PC-3 (cell line): ENCODE results near the gene NME4.

Source experiments
- CTCF ChIP-seq: fragments of 300-600 bp; sonication (generic); conservative IDR thresholded peaks from 2 replicates; pipeline ENCODE4 v1.5.1; 2017; ENCODE audit warnings: antibody characterized with exemption, low read depth, mild to moderate bottlenecking, low read length
- EZH2 ChIP-seq: fragments of 300-600 bp; sonication (generic); IDR thresholded peaks from one replicate; pipeline ENCODE4 v1.6.1; 2017; ENCODE audit warnings: antibody characterized with exemption, mild to moderate bottlenecking, low read length; ENCODE audit not compliant: unreplicated experiment

DNA sequence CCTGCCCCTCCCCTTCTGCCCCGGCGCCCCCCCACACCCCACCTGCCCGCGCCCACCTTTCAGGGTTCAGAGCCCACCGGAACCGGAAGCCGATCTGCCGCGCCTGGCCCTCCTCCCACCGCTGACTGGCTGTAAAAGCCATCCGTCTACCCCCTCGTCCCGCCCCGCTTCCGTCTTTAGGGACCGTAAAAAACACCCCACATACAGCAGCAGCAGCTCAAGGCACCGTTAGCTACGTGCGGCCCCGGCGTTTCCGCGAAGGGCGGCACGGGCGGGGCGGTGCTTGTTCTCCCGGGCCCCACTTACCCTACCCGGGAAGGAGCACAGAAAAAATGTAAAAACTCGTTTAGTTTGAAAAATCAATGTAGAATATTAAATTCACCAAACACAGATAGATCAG, 26.6 kb upstream of the NME4 start, which contains the start of gene MRPL28:
- TF ChIP-seq CTCF (no peak), EZH2 (no peak)
